Activated CD8-positive, alpha-beta memory T cell treated with anti-CD3 and anti-CD28 coated beads for 36 hours (primary cell): ENCODE results near the gene FAXDC2. TPM values are rescaled to one million over a fixed set of nuclear protein-coding genes. Genes with fewer than 3 reads are reported as not detected.

ENCODE experiments used
- CTCF ChIA-PET: fragments of 350-600 bp; sonication (Branson Sonifier 250); formaldehyde crosslinking; loops from one replicate; lab custom pipeline; 2021; ENCODE audit warnings: antibody characterized with exemption; lab: Charles Lee
- POLR2A ChIA-PET: fragments of 350-600 bp; sonication (Branson Sonifier 250); formaldehyde crosslinking; loops from one replicate; lab custom pipeline; 2021; ENCODE audit warnings: antibody characterized with exemption; lab: Charles Lee
- total RNA-seq, 2 experiments: library from RNA; stranded (reverse); gene quantifications; one replicate each; pipeline ENCODE4 v1.2.3, GENCODE V29; 2021

Gene FAXDC2
- total RNA-seq, 2 experiments from 2014 or later: not detected

DNA sequence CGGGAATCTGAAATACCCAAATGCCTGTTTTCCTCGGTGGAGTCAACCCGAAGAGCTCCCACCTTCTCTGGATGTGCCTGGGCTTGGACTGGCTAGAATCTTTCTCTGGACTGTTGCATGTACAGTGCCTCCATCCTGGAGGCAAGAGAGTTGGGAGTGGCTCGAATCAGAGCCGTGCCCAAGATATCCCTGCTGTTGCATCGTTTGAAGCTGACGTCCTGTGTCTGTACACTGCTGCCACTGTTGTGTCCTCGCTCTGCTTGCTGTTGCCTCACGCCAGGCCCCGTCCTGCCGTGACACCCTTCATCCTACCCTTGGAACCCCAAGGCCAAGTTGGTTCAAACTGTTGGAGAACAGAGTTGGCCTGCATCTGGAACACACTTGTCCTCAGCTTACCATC is 35.4 kb downstream of the FAXDC2 start:
- POLR2A ChIA-PET: no interaction called here
- CTCF ChIA-PET: no interaction called here

DNA sequence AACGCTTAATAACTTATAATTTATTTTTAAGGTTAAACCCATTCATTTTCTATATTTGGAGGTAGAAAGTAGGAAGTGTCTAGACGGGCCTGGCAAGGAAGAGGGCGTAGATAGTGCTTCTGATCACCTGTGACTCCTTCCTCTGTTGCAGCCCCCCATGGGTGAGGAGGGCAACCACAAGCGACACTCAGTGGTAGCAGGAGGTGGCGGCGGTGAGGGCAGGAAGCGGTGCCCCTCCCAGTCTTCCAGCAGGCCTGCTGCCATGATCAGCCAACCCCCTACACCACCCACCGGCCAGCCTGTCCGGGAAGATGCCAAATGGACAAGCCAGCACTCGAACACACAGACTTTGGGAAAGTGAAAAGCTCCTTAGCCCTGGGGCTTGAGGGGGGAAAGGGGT is 36.7 kb downstream of the FAXDC2 start:
- ChIA-PET CTCF (interaction anchor here (1.1 kb wide), 1 partner anchor 9 kb away, joined by 3 read pairs; no protein-coding TSS in a partner anchor), POLR2A (no interaction called here)

- POLR2A ChIA-PET: no interaction called here
- CTCF ChIA-PET: interaction anchor here (1.1 kb wide), 1 partner anchor 9 kb away, joined by 3 read pairs; no protein-coding TSS in a partner anchor
Measured at GRCh38 chr5:154813158-154813557, 37.2 kb downstream of the FAXDC2 start.

- CTCF ChIA-PET: no interaction called here
Measured at GRCh38 chr5:154811653-154812465, 38.5 kb downstream of the FAXDC2 start.

GRCh38 chr5:154811239-154811638 is 39.2 kb downstream of the FAXDC2 start:
- CTCF ChIA-PET: no interaction called here
- POLR2A ChIA-PET: no interaction called here

More at GRCh38 chr5:154811653-154812465, 38.5 kb downstream of the FAXDC2 start:
- POLR2A ChIA-PET: no interaction called here

- CTCF ChIA-PET: no interaction called here
- POLR2A ChIA-PET: no interaction called here
Measured at GRCh38 chr5:154806176-154806575, 44.2 kb downstream of the FAXDC2 start.

DNA sequence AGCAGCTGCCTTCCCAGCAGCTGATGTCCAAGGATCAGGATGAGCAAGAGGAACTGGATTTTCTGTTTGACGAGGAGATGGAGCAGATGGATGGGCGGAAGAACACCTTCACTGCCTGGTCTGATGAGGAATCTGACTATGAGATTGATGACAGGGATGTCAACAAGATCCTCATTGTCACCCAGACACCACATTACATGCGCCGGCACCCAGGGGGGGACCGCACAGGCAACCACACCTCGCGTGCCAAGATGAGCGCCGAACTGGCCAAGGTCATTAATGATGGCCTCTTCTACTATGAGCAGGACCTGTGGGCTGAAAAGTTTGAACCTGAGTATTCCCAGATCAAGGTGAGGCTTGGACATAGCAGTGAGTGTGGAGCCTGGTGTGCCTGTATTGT is 48.4 kb downstream of the FAXDC2 start:
- CTCF ChIA-PET: no interaction called here
- POLR2A ChIA-PET: no interaction called here

DNA sequence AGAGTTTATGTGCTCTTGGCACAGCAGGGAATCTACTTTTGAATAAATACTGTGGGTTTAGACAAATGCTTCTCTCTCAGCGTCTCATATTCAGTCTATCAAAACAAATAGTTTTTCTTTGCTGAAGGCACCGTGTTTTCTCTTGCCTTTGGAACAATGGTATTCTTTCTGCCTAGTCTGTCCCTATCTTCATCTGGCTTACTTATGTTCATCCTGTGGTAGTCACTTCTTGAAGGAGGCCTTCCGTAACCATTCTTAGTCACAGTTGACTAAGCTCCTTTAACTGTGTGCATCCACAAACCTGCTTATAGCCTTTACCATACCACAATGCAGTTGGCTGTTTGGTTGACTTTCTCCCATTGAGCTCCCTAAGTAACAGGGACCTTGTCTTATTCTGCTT is 49.3 kb downstream of the FAXDC2 start:
- POLR2A ChIA-PET: no interaction called here

DNA sequence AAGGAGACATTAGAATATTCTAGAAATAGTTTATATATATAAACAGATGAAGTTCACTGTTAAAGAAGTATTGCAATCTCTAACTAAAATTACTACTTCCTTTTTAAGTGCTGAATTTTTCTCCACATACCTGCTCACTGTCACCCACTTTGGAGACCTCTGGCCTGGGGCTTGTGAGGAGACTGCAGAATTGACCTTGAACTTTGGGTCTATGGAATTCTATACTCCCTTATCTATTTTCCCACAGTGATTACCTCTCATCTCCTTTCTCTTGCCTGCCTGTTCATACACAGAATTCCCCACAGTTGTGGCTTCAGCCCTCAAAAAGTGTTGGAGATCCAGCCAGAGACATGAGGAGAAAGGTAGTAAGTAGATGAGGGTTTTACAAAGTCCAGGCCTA is 49.8 kb downstream of the FAXDC2 start:
- CTCF ChIA-PET: no interaction called here
- POLR2A ChIA-PET: no interaction called here

More for the DNA sequence above, 49.3 kb downstream of the FAXDC2 start:
- CTCF ChIA-PET: no interaction called here

DNA sequence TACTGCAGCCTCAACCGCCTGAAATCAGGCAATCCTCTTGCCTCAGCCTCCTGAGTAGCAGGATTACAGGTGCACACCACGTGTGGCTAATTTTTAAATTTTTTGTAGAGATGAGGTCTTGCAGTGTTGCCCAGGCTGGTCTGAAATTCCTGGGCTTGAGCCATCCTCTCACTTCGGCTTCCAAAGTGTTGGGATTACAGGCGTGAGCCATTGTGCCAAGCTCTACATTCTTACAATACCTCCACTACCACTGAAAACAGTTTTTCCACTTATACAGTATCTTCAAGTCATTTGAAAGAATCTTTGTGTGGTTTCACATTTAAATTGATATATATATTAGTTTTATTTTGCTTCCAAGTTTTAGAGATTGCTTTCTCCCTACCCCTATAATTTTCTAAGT is 52.6 kb downstream of the FAXDC2 start:
- CTCF ChIA-PET: no interaction called here

DNA sequence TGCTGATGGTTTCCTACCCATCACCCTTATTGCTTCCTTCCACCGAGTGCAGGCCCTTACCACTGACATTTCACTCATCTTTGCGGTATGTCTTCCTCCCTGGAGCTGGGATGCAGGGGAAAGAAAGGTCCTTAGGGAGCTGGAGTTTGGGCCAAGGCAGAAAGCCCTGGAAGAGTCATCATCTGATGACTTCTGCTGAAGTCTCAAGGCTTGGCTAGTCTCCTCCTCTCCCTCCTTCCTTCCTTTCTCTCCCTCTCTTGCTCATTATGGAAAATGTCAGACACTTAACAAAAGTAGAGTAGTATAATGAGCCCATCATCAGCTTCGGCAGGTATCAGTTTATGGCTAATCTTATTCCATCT is 55.2 kb downstream of the FAXDC2 start:
- ChIA-PET CTCF (no interaction called here), POLR2A (no interaction called here)

More for the DNA sequence above, 52.6 kb downstream of the FAXDC2 start:
- POLR2A ChIA-PET: no interaction called here

GRCh38 chr5:154794525-154795234 is 55.7 kb downstream of the FAXDC2 start:
- POLR2A ChIA-PET: no interaction called here
- CTCF ChIA-PET: no interaction called here

DNA sequence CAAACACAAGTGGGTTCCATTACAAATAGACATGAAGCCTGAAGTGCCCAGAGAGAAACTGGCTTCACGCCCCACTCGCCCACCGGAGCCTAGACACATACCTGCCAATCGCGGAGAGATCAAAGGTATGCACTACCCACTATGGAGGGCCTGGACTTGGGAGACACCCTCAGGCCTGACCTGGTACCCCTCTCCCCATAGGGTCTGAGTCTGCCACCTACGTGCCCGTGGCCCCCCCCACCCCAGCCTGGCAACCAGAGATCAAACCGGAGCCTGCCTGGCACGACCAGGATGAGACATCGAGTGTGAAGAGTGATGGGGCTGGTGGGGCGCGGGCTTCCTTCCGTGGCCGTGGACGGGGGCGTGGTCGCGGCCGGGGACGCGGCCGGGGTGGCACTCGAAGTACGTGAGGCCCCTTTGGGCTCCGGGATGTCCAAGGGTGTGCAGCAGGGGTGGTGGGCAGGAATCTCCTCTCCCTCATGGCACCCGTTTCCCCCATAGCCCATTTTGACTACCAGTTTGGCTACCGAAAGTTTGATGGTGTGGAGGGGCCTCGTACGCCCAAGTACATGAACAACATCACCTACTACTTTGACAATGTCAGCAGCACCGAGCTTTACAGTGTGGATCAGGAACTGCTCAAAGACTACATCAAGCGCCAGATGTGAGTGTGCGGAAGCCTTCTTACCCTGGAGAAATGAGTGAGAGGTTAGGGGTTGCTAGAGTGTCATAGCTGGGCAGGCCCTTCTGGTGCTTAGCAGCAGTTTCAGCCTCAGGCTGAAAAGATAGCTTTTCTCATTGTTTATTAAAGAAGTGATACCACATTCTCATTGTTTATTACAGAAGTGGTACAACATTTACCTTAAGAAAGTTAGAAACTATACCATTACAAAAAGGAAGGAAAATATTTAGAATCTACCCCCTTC is 56.5 kb downstream of the FAXDC2 start:
- ChIA-PET CTCF (no interaction called here), POLR2A (no interaction called here)

- CTCF ChIA-PET: interaction anchor here (0.7 kb wide), 1 partner anchor 30 kb away, joined by 3 read pairs; no protein-coding TSS in a partner anchor
- POLR2A ChIA-PET: no interaction called here
Measured at GRCh38 chr5:154791535-154791934, 58.9 kb downstream of the FAXDC2 start.

DNA sequence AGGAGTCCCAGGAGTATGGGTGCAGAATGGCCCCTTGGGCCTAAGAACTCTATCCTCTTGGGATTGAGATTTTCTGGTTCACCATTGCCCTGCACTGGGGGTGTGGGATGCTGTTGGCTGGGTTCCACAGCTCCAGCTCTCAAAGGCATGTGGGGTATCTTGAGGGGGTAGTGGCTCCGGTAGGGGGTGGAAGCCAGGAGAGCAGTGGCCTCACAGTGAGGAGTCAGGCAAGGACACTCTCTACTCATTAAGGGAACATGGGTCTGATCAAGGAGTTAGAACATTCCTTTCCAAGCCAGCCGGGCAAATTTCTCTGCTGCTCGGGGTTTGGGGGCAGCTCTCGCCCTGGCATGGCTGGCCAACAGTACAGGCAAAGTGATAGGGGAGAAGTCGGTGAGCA is 62.2 kb downstream of the FAXDC2 start:
- CTCF ChIA-PET: no interaction called here

GRCh38 chr5:154786414-154786813 is 64.0 kb downstream of the FAXDC2 start:
- CTCF ChIA-PET: no interaction called here
- POLR2A ChIA-PET: no interaction called here

More for the DNA sequence above, 62.2 kb downstream of the FAXDC2 start:
- POLR2A ChIA-PET: no interaction called here

DNA sequence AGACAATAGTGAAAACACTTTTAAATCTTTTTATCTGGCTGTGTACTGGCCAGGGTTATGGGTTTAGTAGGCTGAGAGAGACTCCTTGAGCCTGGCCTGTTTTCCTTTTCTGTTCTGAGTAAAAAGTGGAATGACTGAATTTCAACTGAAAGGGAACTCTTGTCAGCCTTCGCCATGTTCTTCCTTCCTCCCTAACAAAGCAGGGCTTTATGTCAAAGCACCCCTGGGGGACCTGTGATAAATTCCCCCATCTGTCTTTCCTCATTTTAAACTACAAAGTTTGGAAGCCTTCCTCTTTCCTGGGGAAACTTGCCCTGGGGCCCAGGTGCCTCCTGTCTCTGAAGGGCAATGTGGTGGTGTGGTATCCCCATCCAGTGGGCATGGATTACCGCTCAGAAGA is 65.5 kb downstream of the FAXDC2 start:
- ChIA-PET POLR2A (interaction anchor here (0.7 kb wide), 1 partner anchor 32 kb away, joined by 4 read pairs; no protein-coding TSS in a partner anchor), CTCF (no interaction called here)

DNA sequence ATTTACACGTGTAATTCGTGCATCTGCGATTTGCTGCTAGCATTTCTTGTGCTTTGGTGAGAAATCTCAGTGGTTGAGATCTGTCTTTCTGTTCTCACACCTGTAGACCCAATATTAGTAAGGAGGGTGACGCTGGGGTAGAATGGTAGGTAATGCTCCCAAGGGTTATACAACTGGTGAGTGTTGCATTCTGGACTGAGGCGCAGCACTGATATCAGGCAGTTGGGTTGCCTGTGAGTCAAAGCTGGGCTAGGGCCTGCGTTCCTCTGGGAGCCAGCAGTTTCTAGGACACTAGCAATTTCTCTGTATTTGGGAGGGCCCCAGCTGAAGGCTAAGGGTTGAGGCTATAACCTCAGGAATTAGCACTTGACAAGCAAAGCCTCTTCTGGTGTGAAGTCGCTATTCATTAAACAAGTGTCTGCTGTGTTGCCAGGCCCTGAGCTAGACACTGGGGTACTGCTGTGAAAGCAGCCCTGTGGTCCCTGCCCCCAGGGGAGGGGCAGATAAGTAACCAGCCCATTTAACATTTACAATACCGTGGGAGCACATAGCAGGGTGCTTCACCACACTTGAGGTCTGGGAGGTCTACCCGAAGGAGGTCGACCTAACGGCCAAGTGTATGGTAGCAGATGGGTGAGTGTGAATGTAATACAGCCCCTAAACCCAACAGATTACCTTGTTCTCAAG is 66.5 kb downstream of the FAXDC2 start:
- POLR2A ChIA-PET: no interaction called here
- CTCF ChIA-PET: interaction anchor here (1.2 kb wide), 1 partner anchor 14 kb away, joined by 3 read pairs; no protein-coding TSS in a partner anchor
